ENCODE results near the gene ZNF883.

Gene ZNF883

DNA sequence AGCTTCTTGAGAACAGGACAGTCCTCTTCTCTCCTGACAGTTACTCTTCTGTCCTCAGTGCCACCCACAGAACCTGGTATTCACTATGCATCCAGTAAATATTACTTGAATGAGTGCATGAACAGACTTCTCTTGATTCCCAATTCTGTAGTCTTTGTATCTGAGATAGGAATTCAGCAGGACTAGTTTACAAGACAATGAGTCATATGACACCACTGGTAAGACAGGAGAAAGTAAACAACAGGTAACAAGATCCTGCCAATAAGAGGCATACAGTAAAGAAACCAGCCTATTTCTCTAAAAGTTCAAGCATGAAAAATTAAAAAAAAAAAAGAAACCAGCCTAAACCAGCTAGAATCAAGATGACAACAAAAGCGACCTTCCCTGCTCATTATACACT lies 6.2 kb downstream of the ZNF883 start:
- TF ChIP-seq CSDC2 (CRISPR knock-in tag; IDR thresholded peaks at IDR 0.05) (no peak), ESRRG (CRISPR knock-in tag; IDR thresholded peaks at IDR 0.05) (no peak), ZNF70 (CRISPR knock-in tag; IDR thresholded peaks at IDR 0.05) (no peak), TOX (CRISPR knock-in tag; IDR thresholded peaks at IDR 0.05; ENCODE audit: borderline replicate concordance) (no peak), ZC3H10 (CRISPR knock-in tag; IDR thresholded peaks at IDR 0.05) (no peak), BACH2 (CRISPR knock-in tag; IDR thresholded peaks at IDR 0.05; ENCODE audit: borderline replicate concordance) (no peak), OSR1 (CRISPR knock-in tag; IDR thresholded peaks at IDR 0.05) (no peak), ZFP3 (CRISPR knock-in tag; IDR thresholded peaks at IDR 0.05) (no peak), TCF4 (CRISPR knock-in tag; IDR thresholded peaks at IDR 0.05; ENCODE audit: borderline replicate concordance) (no peak), PPARA (CRISPR knock-in tag; IDR thresholded peaks at IDR 0.05; ENCODE audit: borderline replicate concordance) (no peak), ZFP30 (CRISPR knock-in tag; IDR thresholded peaks at IDR 0.05) (no peak), ZNF565 (CRISPR knock-in tag; conservative IDR thresholded peaks at IDR 0.05; ENCODE audit: low read depth) (no peak)
- TF ChIP-seq, protein P1, sequence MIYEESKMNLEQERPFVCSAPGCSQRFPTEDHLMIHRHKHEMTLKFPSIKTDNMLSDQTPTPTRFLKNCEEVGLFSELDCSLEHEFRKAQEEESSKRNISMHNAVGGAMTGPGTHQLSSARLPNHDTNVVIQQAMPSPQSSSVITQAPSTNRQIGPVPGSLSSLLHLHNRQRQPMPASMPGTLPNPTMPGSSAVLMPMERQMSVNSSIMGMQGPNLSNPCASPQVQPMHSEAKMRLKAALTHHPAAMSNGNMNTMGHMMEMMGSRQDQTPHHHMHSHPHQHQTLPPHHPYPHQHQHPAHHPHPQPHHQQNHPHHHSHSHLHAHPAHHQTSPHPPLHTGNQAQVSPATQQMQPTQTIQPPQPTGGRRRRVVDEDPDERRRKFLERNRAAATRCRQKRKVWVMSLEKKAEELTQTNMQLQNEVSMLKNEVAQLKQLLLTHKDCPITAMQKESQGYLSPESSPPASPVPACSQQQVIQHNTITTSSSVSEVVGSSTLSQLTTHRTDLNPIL (CRISPR knock-in tag; IDR thresholded peaks at IDR 0.05; ENCODE audit: low read depth) = no peak
- TF ChIP-seq, protein P2, sequence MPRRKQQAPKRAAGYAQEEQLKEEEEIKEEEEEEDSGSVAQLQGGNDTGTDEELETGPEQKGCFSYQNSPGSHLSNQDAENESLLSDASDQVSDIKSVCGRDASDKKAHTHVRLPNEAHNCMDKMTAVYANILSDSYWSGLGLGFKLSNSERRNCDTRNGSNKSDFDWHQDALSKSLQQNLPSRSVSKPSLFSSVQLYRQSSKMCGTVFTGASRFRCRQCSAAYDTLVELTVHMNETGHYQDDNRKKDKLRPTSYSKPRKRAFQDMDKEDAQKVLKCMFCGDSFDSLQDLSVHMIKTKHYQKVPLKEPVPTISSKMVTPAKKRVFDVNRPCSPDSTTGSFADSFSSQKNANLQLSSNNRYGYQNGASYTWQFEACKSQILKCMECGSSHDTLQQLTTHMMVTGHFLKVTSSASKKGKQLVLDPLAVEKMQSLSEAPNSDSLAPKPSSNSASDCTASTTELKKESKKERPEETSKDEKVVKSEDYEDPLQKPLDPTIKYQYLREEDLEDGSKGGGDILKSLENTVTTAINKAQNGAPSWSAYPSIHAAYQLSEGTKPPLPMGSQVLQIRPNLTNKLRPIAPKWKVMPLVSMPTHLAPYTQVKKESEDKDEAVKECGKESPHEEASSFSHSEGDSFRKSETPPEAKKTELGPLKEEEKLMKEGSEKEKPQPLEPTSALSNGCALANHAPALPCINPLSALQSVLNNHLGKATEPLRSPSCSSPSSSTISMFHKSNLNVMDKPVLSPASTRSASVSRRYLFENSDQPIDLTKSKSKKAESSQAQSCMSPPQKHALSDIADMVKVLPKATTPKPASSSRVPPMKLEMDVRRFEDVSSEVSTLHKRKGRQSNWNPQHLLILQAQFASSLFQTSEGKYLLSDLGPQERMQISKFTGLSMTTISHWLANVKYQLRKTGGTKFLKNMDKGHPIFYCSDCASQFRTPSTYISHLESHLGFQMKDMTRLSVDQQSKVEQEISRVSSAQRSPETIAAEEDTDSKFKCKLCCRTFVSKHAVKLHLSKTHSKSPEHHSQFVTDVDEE (CRISPR knock-in tag; IDR thresholded peaks at IDR 0.05) = no peak
- TF ChIP-seq, protein P3, sequence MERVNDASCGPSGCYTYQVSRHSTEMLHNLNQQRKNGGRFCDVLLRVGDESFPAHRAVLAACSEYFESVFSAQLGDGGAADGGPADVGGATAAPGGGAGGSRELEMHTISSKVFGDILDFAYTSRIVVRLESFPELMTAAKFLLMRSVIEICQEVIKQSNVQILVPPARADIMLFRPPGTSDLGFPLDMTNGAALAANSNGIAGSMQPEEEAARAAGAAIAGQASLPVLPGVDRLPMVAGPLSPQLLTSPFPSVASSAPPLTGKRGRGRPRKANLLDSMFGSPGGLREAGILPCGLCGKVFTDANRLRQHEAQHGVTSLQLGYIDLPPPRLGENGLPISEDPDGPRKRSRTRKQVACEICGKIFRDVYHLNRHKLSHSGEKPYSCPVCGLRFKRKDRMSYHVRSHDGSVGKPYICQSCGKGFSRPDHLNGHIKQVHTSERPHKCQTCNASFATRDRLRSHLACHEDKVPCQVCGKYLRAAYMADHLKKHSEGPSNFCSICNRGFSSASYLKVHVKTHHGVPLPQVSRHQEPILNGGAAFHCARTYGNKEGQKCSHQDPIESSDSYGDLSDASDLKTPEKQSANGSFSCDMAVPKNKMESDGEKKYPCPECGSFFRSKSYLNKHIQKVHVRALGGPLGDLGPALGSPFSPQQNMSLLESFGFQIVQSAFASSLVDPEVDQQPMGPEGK (CRISPR knock-in tag; IDR thresholded peaks at IDR 0.05; ENCODE audit: borderline replicate concordance) = no peak
- ATAC-seq = no peak

DNA sequence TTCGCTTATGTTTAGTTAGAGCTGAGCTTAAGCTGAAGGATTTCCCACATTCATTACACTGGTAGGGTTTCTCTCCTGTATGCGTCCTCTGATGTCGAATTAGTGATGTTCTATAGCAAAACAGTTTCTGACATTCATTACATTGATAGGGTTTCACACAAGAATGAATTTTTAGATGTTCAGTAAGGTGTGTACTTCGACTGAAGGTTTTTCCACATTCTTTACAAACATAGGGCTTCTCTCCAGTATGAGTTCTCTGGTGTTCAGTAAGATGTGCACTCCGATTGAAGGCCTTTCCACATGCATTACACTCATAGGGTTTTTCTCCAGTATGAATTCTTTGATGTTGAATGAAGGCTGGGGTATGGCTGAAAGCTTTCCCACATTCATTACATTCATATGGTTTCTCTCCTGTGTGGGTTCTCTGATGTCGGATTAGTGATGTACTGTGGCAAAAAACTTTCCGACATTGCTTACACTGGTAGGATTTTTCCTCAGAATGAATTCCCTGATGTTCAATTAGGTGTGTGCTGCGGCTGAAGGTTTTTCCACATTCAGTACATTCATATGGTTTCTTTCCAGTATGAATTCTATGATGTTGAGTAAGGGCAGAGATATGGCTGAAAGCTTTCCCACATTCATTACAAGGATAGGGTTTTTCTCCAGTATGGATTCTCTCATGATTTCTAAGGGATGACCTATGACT lies 14.6 kb downstream of the ZNF883 start:
- TF ChIP-seq, protein P3 (CRISPR knock-in tag; IDR thresholded peaks at IDR 0.05; ENCODE audit: borderline replicate concordance) = no peak
- TF ChIP-seq OSR1 (CRISPR knock-in tag; IDR thresholded peaks at IDR 0.05) (no peak), ZNF70 (CRISPR knock-in tag; IDR thresholded peaks at IDR 0.05) (no peak), ZC3H10 (CRISPR knock-in tag; IDR thresholded peaks at IDR 0.05) (no peak), RARB (CRISPR knock-in tag; IDR thresholded peaks at IDR 0.05) (no peak), CSDC2 (CRISPR knock-in tag; IDR thresholded peaks at IDR 0.05) (no peak), PPARA (CRISPR knock-in tag; IDR thresholded peaks at IDR 0.05; ENCODE audit: borderline replicate concordance) (no peak), ESRRG (CRISPR knock-in tag; IDR thresholded peaks at IDR 0.05) (no peak), ARNTL (CRISPR knock-in tag; IDR thresholded peaks at IDR 0.05; ENCODE audit: borderline replicate concordance, low read depth) (no peak), ZNF8 (CRISPR knock-in tag; IDR thresholded peaks at IDR 0.05) (no peak), TCF4 (CRISPR knock-in tag; IDR thresholded peaks at IDR 0.05; ENCODE audit: borderline replicate concordance) (no peak), GLIS3 (CRISPR knock-in tag; IDR thresholded peaks at IDR 0.05) (no peak), ZNF565 (CRISPR knock-in tag; conservative IDR thresholded peaks at IDR 0.05; ENCODE audit: low read depth) (no peak), CSRNP3 (CRISPR knock-in tag; IDR thresholded peaks at IDR 0.05) (no peak), POU6F1 (CRISPR knock-in tag; IDR thresholded peaks at IDR 0.05; ENCODE audit: borderline replicate concordance, low read depth) (no peak)
- TF ChIP-seq, protein P1 (CRISPR knock-in tag; IDR thresholded peaks at IDR 0.05; ENCODE audit: low read depth) = no peak
- TF ChIP-seq, protein P2 (CRISPR knock-in tag; IDR thresholded peaks at IDR 0.05) = no peak
- no peak for ATAC-seq

All from SK-N-SH treated with all-trans-retinoic acid at 6 μM for 48 hours (cell line).